Activated CD4-positive, CD25-positive, alpha-beta regulatory T cell (primary cell): ENCODE data around the gene MACC1.
"Not testable (repeated sequence)": the region's sequence is repeated elsewhere in the genome, so short reads cannot be mapped to it uniquely, and the experiment has no call there.

ENCODE experiments used
- DNase-seq, 4 experiments: peaks; one replicate each; lab custom pipeline; 2025; lab: John Stamatoyannopoulos, UW

MACC1 gene

DNA sequence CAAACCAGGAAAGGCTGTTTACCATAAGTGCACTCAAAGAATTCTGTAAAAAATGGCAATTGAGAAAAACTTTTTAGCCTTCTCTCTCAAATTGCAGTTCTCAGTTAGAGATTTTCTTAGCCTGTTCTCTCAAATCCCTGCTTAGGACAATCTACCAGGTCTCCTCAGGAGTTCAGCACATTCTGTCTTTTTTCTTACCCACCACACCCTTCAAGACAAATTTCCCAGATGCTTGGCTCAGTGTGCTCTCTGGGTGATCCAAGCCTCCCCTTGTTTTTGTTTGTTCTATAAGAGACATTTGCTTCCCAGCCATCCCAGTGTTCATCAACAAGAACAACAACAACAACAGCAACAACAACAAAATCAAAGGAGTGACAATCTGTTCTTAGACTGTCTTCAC, 87.3 kb downstream of the MACC1 start:
- no peak for DNase-seq

DNA sequence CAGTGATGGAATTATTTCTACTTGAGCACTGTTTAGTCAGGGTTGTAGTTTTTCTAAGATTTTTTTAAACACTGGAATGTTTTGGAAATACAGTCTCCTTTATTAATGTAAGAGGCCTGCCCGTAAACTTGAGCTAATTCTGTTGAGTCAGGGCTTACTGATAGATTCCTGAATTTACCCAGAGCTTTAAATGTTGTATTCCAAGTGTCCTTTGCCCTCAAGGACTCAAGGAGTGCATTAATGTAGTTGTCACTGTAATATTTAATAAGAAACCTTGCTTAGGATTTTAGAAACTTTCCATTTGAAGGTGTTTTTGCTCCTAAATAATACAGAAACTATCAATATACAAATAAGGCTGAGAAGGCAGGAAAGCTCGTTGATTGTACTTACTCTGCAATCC, 89.2 kb downstream of the MACC1 start:
- DNase-seq, result no peak

DNA sequence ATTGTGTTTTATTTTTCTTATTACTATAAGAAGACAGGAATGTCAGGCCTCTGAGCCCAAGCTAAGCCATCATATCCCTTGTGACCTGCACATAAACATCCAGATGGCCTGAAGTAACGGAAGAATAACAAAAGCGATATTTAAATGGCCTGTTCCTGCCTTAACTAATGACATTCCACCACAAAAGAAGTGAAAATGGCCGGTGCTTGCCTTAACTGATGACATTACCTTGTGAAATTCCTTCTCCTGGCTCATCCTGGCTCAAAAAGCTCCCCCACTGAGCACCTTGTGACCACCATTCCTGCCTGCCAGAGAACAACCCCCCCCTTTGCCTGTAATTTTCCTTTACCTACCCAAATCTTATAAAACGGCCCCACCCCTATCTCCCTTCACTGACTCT, 91.1 kb downstream of the MACC1 start:
- DNase-seq, result not testable (repeated sequence)

DNA sequence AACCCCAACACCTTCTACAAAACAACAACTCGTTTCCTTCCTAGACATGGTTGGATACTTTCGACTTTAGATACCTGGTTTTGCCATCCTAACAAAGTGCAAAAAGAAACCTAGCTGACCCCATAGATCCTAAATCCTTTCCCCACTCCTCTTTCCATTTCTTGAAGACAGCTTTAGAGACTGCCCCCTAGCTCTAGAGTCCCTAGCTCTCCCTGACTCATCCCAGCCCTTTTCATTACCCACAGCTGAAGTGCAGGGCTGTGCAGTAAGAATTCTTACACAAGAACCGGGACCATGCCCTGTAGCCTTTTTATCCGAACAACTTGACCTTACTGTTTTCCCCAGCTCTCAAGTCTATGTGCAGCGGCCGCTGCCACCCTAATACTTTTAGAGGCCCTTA, 93.1 kb downstream of the MACC1 start:
- DNase-seq, result not testable (repeated sequence)

DNA sequence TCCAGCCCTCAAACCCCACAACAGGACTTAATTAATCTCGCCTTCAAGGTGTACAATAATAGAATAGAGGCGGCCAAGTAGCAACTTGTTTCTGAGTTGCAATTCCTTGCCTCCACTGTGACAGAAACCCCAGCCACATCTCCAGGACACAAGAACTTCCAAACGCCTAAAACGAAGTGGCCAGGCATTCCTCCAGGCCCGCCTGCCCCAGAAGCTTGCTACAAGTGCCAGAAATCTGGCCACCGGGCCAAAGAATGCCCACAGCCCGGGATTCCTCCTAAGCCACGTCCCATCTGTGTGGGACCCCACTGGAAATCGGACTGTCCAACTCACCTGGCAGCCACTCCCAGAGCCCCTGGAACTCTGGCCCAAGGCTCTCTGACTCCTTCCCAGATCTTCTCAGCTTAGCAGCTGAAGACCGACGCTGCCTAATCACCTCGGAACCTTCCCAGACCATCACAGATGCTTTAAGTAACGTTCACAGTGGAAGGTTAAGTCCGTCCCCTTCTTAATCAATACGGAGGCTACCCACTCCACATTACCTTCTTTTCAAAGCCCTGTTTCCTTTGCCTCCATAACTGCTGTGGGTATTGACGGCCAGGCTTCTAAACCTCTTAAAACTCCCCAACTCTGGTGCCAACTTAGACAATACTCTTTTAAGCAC, 94.4 kb downstream of the MACC1 start:
- not testable (repeated sequence) for DNase-seq

DNA sequence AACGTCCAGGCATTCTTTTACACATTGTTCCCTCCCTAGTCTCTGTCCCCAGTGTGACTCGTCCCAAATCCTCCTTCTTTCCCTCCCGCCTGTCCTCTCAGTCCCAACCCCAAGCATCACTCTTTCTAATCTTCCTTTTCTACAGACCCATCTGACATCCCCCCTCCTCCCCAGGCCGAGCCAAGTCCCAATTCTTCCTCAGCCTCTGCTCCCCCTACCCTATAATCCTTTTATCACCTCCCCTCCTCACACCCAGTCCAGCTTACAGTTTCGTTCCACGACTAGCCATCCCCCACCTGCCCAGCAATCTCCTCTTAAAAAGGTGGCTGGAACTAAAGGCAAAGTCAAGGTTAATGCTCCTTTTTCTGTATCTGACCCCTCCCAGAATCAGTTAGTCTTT, 95.1 kb downstream of the MACC1 start:
- DNase-seq, result no peak

DNA sequence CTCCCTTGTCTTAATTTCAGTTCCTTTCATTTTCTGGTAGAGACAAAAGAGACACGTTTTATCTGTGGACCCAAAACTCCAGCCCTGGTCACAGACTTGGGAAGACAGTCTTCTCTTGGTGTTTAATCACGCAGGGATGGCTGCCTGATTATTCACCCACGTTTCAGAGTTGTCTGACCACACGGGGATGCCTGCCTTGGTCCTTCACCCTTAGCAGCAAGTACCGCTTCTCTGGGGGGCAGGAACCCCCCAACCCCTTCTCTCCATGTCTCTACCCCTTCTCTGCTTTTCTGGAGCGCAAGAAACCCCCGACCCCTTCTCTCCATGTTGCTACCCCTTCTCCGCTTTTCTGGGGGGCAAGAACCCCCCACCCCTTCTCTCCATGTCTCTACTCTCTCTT, 95.8 kb downstream of the MACC1 start:
- no peak for DNase-seq

DNA sequence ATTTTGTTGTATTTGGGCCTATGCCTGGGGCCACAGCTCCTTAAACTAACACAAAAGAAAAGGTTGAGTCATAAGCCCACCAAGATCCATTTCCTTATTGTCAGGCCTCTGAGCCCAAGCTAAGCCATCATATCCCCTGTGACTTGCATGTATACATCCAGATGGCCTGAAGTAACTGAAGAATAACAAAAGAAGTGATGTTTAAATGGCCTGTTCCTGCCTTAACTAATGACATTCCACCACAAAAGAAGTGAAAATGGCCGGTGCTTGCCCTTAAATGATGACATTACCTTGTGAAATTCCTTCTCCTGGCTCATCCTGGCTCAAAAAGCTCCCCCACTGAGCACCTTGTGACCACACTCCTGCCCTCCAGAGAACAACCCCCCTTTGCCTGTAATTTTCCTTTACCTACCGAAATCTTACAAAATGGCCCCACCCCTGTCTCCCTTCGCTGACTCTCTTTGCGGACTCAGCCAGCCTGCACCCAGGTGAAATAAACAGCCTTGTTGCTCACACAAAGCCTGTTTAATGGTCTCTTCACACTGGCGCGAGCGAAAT, 96.5 kb downstream of the MACC1 start:
- DNase-seq, result not testable (repeated sequence)

DNA sequence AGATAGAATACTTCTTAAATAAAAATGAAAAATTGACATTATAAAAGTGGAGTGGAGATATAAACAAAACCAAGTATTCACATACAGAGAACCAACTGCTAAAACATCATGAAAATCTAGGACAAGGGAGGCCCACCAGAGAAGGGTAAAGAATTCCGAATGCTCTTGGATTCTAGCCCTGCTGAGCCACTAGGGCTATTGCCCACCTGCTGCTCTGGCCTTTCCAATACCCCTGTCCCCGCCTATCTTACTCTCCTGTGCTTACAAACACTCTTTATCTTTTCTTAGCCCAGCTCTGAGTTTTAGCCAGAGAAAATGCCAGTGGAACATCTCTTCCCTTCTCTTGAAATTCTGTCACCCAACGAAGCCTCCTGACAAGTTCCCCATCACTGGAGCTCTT, 100.3 kb downstream of the MACC1 start:
- no peak for DNase-seq

DNA sequence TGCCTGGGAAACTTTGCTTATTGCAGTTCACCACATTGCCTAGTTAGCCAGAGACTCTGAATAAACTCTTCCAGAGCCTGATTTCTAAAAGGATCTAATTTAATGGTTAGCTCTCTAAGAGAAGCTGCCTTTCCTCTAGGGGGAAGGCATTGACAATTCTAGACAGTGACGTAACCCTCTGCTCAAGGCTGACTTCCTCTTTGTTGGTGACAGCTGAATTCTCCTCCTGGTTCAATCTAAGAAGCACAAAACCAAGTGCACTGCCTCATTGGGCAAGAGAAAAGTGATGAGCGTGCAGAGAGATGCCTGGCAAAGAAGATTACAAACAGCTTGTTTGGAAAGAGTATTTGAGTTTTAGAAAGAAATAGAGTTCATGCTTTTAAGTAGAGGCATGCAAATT, 102.7 kb downstream of the MACC1 start:
- no peak for DNase-seq

DNA sequence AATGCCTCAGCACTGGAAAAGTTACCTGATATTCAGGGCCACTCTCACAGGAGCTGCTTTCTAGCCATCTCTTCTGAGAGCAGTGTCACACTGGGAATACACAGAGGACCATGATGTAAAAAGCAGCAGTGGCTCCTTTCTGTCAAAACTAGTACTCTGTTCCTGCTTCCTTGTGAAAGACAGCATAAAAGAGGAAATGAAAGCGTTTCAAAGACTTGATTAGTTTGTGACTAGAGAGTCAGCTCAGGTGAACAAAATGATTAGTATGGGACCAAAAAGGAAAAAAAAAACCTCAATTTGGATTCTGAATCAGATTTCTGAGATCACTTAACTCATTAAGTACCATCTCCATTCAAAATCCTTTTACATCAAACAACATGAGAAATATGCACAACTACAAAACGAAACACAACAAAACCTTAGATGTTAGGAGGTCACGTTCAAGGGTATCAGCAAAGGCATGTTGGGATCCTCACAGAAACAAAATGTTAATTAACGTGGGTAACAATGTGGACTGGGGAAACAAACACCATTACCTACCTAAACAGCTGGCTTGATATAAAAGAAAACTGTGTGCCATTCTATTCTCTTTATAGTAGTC, 103.7 kb downstream of the MACC1 start:
- DNase-seq, result no peak

DNA sequence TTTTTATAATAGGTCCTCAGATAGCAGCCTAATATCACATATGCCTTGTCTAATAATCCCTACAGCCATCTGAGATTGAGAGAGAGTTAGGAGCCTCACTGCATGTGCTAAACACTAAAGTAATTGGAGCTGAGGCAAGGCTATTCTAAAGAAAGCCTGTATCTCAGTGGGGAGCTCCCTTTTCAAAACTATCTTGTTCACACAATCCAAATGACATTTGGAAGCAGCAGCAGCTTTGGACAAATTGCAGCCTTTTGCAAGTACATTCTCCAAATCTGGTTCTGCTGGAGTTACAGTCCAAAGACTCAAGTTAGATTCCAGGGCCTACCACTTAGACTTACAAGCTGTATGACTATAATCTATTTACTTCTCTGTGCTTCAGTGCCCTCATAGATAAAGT, 104.5 kb downstream of the MACC1 start:
- DNase-seq, result no peak

DNA sequence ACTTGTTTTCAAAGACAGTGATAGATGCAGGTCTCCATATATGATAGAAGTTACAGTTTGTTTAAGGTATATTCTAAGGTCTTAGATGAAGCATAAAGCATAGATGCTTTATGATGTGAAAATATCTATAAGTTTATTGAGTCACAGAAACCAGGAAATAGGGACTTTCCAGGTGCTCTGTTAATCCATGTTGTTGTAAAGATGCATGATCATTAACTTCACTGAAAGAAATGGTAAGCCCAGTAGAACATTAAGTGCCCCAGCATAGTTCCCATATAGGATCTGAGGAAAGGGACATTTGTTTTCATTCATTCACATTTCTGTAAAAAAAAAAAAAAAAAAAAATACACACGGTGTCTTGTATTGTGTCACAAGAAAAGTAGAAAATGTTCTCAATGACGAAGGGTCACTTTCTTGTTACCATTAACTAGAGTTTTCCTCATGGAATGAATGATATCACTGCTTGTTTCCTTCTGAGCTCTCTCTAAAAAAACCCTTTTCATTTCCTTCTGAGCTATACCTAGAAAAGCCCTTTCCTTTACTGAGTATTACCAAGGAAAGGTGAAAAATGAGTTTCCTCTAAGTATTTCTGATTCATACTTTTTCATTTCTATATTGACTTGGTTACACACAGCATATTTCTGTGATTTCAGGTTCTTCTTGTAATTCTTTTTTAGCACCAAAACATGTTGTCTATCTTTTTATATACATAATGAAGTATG, 105.2 kb downstream of the MACC1 start:
- DNase-seq, result no peak

DNA sequence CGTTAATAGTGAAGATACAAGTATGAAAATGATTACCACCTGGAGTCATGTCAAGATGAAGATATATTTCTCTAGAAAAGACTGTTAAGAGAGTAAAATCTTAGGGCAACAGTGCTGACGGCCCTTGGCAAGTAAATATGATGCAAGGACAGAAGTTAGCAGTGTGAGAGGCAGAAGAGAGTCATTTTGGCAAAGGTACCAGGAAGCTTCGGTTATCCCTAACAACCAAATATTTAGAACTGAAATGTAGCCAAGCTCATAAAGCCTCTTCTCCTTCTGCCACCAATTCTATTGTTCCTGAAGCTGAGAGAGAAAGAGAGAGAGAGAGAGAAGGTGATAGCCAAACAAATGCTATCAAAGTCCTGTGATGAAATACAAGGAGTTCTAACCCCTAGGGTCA, 109.6 kb downstream of the MACC1 start:
- no peak for DNase-seq

DNA sequence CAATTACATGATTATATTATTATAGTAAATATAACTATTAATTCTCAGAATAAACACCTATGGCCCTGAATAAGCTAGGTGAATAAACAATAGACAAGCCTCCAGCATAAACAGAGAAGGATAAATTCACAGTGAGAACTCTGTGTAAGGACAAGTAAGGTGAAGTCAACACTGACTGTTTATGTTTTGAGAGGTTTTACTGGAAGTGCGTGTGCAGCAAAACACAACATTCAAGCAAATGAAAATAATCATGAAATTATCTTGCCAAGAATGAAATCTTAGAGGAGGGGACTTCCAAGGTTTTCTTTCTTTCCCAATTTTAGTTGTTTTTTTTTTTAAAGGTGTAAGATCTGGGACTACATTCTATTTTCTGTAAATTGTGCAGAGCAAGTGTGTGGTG, 112.5 kb downstream of the MACC1 start:
- DNase-seq, result no peak

DNA sequence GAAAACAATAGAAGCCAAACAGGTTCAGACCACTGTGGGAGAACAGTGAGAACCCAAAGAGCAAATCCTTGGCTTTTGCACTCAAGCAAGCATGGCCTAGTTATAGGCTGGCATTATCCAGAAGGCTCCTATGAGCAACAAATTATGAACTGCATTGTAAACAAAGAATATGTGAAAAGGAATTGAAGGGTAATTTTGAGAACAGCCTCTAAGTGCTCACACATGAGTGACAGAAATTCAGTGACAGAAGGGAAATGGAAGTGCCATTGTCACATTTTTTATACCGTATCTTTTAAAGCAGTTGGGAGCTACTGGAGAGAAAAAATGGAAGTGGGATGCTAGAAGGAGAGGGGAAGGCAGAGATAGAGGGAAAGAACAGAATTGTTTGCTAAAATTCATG, 114.2 kb downstream of the MACC1 start:
- no peak for DNase-seq

DNA sequence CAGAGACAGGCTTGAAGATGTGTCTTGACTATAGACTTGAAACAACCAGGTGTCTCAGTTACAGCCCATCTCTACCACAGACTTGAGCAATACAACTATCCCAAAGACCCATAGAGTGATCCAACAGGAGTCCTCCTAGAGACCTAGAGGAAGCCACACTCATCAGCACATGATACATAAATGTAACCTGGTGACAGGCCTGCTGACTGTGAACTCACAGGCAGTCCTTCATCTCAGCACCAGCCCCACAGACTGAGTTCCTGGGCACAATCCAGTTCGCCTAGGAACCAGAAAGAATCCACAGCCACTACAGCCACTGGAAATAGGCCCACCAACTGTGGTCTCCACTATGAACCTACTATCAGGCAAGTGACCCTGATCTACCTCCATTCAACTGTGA, 121.3 kb downstream of the MACC1 start:
- DNase-seq, result no peak

DNA sequence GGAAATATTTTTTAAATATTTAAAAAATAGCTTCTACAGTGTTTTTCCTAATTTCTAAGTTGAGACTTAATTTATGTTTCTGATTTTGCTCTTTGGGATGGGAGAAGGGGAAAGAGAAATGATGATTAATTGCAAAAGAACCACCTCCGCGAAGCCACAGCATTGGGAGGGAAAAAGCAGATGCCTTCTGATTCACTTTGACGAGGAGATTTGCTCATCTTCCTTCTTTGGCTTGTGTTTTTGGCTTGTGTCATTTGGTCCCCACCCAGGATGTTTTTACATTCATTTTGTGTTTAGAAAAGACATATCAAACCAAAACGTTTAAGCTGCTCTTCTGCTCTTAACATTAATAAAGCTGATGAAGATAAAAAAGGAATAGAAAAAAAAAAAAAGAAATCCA, 121.7 kb downstream of the MACC1 start:
- DNase-seq, result no peak

DNA sequence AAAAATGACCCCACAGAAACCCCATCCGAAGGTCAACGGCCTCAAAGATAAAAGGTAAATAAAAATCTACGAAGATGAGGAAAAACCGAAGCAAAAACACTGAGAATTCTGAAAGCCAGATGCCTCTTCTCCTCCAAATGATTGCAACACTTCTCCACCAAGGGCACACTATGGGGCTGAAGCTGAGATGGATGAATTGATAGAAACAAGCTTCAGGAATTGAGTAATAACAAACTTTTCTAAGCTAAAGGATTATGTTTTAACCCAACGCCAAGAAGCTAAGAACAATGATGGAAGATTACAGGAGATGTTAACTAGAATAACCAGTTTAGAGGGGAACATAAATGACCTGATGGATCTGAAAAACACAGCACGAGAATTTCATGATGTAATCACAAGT, 127.8 kb downstream of the MACC1 start:
- no peak for DNase-seq

DNA sequence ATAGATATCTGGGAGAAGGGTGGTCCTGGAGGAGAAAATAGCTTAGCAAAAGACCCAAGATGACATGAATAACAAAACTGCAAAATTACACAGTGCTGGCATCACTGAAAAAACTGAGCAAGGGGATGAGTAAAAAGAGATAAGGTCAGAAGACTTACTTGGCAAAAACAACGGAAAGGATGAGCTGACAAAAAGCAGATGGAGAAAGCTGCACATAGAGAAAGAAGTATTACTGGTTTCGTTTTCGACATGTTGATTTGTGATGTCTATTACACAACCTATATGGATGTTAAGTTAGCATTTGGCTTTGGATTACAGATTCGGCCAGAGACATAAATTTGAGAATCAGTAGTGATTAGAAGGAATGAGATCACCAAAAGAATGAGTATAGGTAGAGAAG, 132.1 kb downstream of the MACC1 start:
- no peak for DNase-seq
